ENCODE results near the gene MTUS2. TPM values are rescaled to one million over a fixed set of nuclear protein-coding genes. Genes with fewer than 3 reads are reported as not detected.
"Not testable (repeated sequence)": the region's sequence is repeated elsewhere in the genome, so short reads cannot be mapped to it uniquely, and the experiment has no call there.

MTUS2 gene
- total RNA-seq, 1 donor, result 0.10 TPM

DNA sequence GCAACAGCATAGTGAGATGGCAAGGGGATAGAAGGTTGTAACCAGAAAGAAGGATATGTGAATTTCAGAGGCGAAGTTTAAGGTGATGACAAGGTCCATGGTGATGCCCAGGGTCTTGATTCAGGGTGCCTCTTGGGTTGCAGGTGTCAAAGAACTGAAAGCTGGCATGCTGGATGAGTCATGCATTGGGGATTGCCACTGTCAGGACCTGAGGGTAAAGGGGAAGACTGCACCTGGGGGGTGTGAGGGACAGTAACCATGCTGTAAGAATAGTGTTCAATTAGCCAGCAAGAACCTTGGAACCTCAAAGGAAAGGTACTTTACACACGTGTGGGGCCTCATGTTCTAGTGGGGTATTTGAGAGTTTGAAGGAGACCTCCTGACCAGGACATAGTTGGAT is 495.7 kb downstream of the MTUS2 start:
- Histone ChIP-seq H3K4me1 (ENCODE audit: insufficient read depth, low read length) (no peaks in the 10 kb centered on the region), H3K9me3 (ENCODE audit: low read depth, low read length) (no peaks in the 10 kb centered on the region), H3K27me3 (ENCODE audit: insufficient read depth, low read length) (no peaks in the 10 kb centered on the region), H3K4me3 (ENCODE audit: low read length) (no peak overlapping the region)

DNA sequence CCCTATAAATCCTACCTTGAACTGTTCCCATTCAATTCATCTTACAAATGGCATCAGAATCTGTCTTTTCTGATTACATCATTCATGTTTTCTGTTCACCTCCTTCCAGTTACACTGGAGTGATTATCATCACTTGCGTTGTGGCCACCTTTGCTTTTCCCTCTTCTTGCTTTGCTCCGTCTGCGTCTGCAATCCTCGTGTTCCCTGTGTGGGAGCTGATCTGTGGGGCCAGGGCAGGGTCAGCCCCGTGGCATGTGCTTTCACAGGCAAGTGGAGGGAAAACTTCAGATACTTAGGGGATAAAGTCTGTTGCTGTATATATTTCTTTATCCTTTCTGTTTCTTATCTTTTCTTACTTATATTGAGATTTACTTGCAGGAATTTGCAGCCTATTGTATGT is 497.7 kb downstream of the MTUS2 start:
- no peaks in the 10 kb centered on the region for H3K9me3 ChIP-seq (ENCODE audit: low read depth, low read length)
- no peak overlapping the region for H3K4me3 ChIP-seq (ENCODE audit: low read length)
- no peaks in the 10 kb centered on the region for H3K4me1 ChIP-seq (ENCODE audit: insufficient read depth, low read length)
- no peaks in the 10 kb centered on the region for H3K27me3 ChIP-seq (ENCODE audit: insufficient read depth, low read length)

DNA sequence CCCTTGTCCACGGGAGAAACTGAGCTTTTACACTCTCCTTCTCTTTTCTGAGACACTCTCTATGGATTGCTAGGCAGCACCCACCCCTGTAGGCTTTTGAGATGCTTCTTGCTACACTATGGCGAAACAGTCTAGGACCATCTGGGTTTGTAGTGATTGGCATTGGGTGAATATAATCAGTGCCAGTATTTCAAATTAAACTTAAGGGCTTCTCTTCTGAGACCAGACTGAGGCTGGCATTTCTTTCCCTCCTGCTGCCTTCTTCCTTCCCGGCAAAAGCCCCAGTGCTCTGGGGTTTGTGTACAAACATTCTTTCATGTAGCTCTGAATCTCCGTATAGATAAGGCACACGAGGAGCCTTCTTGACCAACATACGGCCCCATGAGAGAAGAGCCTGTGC is 498.6 kb downstream of the MTUS2 start:
- Histone ChIP-seq H3K4me3 (ENCODE audit: low read length) (no peak overlapping the region), H3K4me1 (ENCODE audit: insufficient read depth, low read length) (no peaks in the 10 kb centered on the region), H3K27me3 (ENCODE audit: insufficient read depth, low read length) (no peaks in the 10 kb centered on the region), H3K9me3 (ENCODE audit: low read depth, low read length) (no peaks in the 10 kb centered on the region)

DNA sequence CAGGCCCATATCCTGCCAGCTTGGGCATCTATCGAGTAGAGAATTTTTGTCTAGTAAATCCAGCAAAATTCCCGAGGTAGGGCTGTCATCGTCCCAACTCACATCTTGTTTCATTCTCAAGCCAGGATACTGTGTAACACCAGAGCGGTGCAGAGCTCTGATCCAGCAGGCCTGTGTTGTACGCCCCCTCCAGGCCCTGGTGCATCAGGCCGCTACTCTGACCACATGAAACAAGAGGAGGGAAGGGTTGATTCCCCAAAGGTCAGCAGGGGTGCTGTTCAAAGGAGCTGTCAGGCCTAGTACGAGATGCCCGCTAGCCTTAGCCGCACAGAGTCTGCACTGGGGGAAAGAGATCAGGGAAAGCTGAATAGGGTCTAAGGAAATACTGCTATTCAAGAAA is 499.3 kb downstream of the MTUS2 start:
- Histone ChIP-seq H3K27me3 (ENCODE audit: insufficient read depth, low read length) (no peaks in the 10 kb centered on the region), H3K9me3 (ENCODE audit: low read depth, low read length) (no peaks in the 10 kb centered on the region), H3K4me1 (ENCODE audit: insufficient read depth, low read length) (no peaks in the 10 kb centered on the region), H3K4me3 (ENCODE audit: low read length) (no peak overlapping the region)

DNA sequence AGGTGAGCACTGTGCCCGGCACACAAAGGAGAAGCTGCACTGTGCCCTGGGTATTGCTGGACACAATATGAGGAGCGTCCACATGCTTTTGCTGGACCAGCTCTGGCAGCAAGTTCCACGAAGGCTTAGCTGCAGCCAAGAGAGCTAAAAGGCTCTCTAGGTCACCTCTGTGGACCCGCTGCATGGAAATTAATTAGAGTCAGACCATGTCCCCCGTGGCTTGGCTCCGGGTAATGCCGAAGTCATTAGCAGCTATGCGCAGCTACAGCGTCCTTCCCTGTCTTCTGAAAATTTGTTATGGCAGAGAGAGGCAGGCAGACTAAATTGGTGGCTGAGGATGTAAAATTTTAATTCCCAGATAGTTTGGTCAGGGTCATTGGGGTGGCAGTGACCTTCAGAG is 503.8 kb downstream of the MTUS2 start:
- no peaks in the 10 kb centered on the region for H3K9me3 ChIP-seq (ENCODE audit: low read depth, low read length)
- H3K4me1 ChIP-seq (ENCODE audit: insufficient read depth, low read length), result no peaks in the 10 kb centered on the region
- no peak overlapping the region for H3K4me3 ChIP-seq (ENCODE audit: low read length)
- H3K27me3 ChIP-seq (ENCODE audit: insufficient read depth, low read length), result no peaks in the 10 kb centered on the region

DNA sequence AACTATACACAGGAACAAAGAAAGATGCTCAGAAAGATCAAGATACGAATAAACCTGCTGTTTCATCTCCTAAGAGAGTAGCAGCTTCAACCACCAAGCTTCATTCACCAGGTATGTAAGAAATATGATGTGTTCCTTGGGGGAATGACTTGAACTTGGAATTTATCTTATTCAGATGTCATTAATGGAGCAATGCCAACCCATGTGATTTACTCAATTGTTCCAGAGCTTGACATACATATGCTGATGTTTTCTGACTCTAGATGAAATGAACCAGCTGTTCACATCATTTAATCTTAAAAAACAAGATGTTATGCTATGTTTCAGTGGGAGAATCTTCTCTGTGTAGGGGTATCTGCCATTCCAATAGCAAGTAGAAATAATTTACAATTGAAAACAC is 504.5 kb downstream of the MTUS2 start:
- no peak overlapping the region for H3K4me3 ChIP-seq (ENCODE audit: low read length)
- no peaks in the 10 kb centered on the region for H3K9me3 ChIP-seq (ENCODE audit: low read depth, low read length)
- H3K27me3 ChIP-seq (ENCODE audit: insufficient read depth, low read length), result no peaks in the 10 kb centered on the region
- no peaks in the 10 kb centered on the region for H3K4me1 ChIP-seq (ENCODE audit: insufficient read depth, low read length)

DNA sequence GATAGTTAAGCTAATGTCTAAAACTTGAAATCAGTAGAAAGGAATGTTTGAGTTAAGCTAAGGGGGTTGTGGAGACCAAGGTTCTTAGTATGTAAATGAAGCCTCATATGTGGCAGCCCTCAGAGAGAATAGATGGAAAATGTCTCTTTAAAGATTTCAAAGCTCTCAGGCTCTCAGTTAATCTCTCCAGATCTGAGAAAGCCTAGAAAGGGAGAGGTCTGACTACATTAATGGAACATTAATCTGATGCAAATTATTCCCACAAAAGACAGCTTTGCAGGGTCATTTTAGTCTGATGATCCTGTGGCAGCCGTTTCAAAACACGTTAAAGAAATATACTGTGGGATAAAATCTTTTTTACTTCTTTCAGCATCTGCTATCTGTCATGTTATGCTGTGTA is 508.4 kb downstream of the MTUS2 start:
- H3K27me3 ChIP-seq (ENCODE audit: insufficient read depth, low read length), result no peaks in the 10 kb centered on the region
- H3K4me1 ChIP-seq (ENCODE audit: insufficient read depth, low read length), result no peaks in the 10 kb centered on the region
- no peak overlapping the region for H3K4me3 ChIP-seq (ENCODE audit: low read length)
- H3K9me3 ChIP-seq (ENCODE audit: low read depth, low read length), result no peaks in the 10 kb centered on the region

DNA sequence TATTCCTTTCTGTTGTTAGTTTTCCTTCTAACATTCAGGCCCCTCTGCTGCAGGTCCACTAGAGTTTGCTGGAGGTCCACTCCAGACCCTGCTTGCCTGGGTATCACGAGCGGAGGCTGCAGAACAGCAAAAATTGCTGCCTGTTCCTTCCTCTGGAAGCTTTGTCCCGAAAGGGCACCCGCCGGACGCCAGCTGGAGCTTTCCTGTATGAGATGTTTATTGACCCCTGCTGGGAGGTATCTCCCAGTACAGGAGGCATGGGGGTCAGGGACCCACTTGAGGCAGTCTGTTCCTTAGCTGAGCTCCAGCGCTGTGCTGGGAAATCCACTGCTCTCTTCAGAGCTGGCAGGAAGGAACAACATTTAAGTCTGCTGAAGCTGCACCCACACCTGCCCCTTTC is 516.2 kb downstream of the MTUS2 start:
- Histone ChIP-seq H3K4me1 (ENCODE audit: insufficient read depth, low read length) (no peaks in the 10 kb centered on the region), H3K4me3 (ENCODE audit: low read length) (no peak overlapping the region), H3K27me3 (ENCODE audit: insufficient read depth, low read length) (no peaks in the 10 kb centered on the region), H3K9me3 (ENCODE audit: low read depth, low read length) (no peaks in the 10 kb centered on the region)

DNA sequence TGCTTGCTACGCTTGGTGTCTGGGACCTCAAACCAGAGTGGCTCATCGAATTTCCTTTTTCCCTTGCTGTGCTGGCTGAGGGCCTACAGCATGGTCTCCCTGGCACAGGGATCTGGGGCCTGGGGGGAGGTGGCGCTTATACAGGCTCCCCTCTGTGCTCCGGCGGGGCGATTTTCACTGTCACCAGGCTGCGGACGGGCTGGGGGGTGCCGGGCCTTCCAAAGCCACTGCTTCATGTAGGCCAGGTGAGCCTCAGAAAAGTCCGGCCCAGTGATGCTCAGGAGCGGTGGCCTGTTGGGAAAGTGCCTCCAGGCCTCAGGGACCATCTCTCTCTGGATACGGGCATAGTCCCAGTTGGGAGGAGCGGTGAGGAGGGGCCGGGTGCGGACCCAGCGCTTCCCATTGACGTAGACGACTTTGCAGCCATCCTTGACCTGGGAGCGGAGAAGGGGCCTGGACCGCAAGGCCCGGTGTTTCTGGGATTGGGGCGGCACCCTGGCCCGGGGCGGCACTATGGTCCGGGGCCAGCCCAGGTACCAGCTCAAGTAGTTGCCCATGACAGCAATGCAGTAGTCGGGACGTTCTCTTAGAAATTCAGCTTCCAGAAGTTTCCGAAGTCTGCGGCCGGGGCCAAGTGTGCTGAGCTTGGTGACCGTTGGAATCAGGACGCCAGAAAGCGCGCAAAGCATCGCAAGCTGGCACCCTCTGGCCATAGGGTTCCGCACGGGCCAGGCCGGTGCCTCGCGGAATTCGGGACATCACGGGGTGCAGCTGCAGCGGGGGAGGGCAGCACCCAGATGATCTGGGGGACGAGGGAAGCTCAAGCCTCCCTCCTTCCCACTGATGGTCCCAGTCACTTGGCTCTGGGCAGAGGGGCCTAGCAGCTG is 519.5 kb downstream of the MTUS2 start:
- no peaks in the 10 kb centered on the region for H3K4me1 ChIP-seq (ENCODE audit: insufficient read depth, low read length)
- no peaks in the 10 kb centered on the region for H3K9me3 ChIP-seq (ENCODE audit: low read depth, low read length)
- H3K27me3 ChIP-seq (ENCODE audit: insufficient read depth, low read length), result no peaks in the 10 kb centered on the region
- H3K4me3 ChIP-seq (ENCODE audit: low read length), result no peak overlapping the region

DNA sequence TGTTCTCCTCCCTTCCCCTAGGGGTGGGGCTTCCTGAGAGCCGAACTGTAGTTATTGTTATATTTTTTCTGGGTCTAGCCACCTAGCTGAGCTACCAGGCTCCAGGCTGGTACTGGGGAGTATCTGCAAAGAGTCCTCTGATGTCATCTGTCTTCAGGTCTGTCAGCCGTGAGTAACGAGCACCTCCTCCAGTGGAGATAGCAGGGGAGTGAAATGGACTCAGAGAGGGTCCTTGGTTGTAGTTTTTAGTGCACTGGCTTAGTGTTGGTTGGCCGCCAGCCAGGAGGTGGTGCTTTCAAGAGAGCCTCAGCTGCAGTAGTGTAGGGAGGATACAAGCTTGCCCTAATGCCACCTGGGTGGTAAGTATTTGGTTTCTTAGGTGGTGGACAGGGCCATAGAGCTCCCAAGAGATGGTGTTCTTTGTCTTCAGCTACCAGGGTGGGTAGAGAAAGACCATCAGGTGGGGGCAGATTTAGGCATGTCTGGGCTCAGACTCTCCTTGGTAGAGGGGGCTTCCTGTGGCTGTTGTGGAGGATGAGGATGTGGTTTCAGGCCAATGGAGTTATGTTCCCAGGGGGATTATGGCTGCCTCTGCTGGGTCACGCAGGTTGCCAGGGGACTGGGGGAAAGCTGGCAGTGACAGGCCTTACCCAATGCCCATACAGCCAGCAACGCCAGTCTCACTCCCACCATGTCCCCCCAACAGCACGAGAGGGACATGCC is 525.9 kb downstream of the MTUS2 start:
- H3K4me3 ChIP-seq (ENCODE audit: low read length), result not testable (repeated sequence)

DNA sequence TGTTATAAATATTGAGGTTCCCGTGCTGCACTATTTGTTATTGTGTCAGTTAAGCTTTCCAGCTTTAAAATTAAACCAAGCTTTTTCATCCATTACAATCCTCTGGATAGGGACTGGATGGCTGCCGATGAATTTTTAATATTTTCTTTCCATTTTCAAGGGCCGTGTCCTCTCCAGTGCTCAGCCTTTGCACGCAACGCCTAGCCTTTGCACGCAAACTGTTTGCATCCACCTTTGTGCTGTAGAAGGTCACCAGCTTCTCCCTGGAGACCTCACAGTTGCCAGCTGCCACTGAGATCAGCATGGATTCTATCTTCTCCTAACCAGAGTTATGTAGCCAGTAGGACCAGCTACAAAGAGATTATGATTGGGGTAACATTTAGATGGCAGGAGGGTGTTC is 534.9 kb downstream of the MTUS2 start:
- Histone ChIP-seq H3K27me3 (ENCODE audit: insufficient read depth, low read length) (peaks cover 6% of the 10 kb centered on the region), H3K9me3 (ENCODE audit: low read depth, low read length) (no peaks in the 10 kb centered on the region), H3K4me1 (ENCODE audit: insufficient read depth, low read length) (no peaks in the 10 kb centered on the region), H3K4me3 (ENCODE audit: low read length) (no peak overlapping the region)

More for the DNA sequence above, 525.9 kb downstream of the MTUS2 start:
- not testable (repeated sequence) for H3K9me3 ChIP-seq (ENCODE audit: low read depth, low read length); H3K27me3 ChIP-seq (ENCODE audit: insufficient read depth, low read length); H3K4me1 ChIP-seq (ENCODE audit: insufficient read depth, low read length)

DNA sequence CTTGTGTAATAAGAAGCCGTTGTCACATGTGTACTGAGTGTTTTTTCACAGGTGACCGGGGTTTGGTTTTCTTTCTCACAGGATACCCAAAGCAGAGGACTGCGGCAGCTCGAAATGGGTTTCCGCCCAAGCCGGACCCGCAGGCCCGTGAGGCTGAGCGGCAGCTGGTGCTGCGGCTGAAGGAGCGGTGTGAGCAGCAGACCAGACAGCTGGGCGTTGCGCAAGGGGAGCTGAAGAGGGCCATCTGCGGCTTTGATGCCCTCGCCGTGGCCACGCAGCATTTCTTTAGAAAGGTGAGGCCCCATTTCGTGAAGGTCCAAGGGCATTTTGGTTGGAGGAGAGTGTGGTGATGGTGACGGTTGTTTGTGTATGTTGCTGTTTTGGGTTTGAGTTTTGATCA is 539.0 kb downstream of the MTUS2 start:
- Histone ChIP-seq H3K9me3 (ENCODE audit: low read depth, low read length) (no peaks in the 10 kb centered on the region), H3K27me3 (ENCODE audit: insufficient read depth, low read length) (no peaks in the 10 kb centered on the region), H3K4me3 (ENCODE audit: low read length) (no peak overlapping the region), H3K4me1 (ENCODE audit: insufficient read depth, low read length) (no peaks in the 10 kb centered on the region)

DNA sequence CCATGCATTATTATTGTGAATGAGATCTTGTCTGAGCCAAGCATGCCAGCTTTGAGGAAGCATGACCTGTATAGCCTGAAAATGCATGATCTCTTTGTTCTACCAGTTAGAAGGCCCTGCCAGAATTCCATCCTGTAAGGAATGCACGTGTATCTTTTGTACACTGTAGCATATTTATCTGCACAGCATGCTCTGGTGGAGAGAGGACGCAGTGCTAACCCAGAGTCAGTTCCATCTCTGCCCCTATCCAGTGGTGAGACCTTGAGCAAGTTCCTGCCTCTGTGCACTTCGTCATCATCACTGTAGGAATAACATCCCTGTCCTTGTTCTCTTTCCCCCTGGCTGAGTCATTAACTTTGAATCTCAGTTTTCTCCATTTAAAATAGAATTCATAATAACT is 541.6 kb downstream of the MTUS2 start:
- Histone ChIP-seq H3K27me3 (ENCODE audit: insufficient read depth, low read length) (no peaks in the 10 kb centered on the region), H3K9me3 (ENCODE audit: low read depth, low read length) (no peaks in the 10 kb centered on the region), H3K4me3 (ENCODE audit: low read length) (no peak overlapping the region)

DNA sequence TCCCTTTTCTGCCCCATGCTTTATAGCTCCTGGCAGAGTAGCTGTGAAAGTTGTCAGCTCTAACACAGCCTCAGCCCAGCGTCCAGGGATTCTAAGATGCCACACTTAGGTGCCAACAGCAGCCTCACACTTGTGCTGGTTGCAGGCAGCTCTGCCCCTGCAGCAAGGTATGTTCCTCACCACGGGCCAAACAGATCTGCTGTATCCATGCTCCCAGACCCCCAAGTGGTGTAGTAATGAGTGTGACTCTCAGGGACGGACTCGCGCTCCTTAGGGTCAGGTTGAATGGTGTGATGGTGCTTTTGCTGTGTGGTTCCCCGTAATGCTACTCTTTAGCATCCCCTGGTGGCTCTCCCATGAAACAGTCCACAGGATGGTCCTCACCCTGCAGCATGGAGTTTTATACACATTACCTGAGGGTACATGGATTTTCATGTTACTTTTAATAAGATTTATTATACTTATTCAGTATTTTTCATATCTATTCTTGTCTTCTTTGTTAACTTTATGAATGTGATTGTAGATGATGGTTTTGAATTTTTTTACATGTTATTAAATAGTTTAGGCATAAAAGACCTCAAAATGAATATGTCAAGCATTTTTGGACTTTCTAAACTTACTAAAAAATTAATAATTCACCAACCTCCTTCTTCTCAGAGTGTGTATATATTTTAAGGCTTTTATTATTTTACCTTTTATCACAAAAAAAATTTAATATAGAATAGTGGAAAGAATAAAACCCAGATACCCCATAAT is 542.9 kb downstream of the MTUS2 start:
- Histone ChIP-seq H3K4me3 (ENCODE audit: low read length) (no peak overlapping the region), H3K27me3 (ENCODE audit: insufficient read depth, low read length) (no peaks in the 10 kb centered on the region), H3K4me1 (ENCODE audit: insufficient read depth, low read length) (no peaks in the 10 kb centered on the region)

More for the DNA sequence above, 541.6 kb downstream of the MTUS2 start:
- no peaks in the 10 kb centered on the region for H3K4me1 ChIP-seq (ENCODE audit: insufficient read depth, low read length)

DNA sequence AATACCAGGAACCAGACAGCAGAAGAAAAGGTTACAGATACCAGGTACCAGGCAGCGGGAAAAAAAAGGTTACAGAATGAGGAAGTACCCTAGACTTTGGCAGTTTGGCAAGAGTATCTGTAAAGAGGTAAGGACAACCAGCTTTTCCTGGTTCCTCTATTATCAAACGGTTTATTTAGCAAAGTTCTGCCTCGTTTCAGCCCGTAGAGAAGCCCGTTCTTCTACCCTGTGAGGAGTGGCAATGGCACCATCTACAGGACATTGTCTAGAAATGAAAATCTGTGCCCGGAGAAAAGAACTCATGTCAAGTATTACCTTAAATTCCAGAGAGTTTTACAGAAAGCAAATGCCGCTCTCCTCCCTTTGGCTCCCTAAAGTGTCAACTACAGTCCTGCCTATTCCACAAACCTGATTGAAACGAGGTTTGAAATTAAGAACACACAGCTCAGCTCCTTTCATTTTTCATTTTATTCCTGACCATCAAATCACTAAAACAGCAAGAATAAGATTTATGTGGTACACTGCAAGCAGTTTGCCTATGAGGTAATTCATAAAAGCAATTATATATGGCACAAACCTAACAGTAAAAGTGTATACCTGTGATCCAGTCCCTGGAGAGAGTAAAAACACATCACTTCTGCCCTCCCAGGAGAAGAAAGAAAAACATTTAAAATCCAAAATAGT is 549.1 kb downstream of the MTUS2 start:
- no peak overlapping the region for H3K4me3 ChIP-seq (ENCODE audit: low read length)
- H3K9me3 ChIP-seq (ENCODE audit: low read depth, low read length), result no peaks in the 10 kb centered on the region
- H3K27me3 ChIP-seq (ENCODE audit: insufficient read depth, low read length), result no peaks in the 10 kb centered on the region
- H3K4me1 ChIP-seq (ENCODE audit: insufficient read depth, low read length), result peaks cover 9% of the 10 kb centered on the region

More for the DNA sequence above, 542.9 kb downstream of the MTUS2 start:
- no peaks in the 10 kb centered on the region for H3K9me3 ChIP-seq (ENCODE audit: low read depth, low read length)
